GM18951 (cell line): ENCODE measurements around the gene MRPL52.

Experiments
- POLR2A ChIP-seq: IDR thresholded peaks from 4 replicates; pipeline ENCODE4 v1.6.1; 2011; ENCODE audit warnings: mild to moderate bottlenecking; ENCODE audit not compliant: insufficient read length, insufficient read depth; ENCODE audit errors: extremely low read depth
- in situ Hi-C: fragments of 300-500 bp; cut with MboI; formaldehyde crosslinking; loops from one replicate; pipeline ENCODE4 v1.12.0; 2022; ENCODE audit warnings: low sequenced_read_pairs, mixed read lengths, inconsistent platforms; ENCODE audit not compliant: unreplicated experiment

The MRPL52 gene

GRCh38 chr14:22846811-22847307 lies 17.2 kb downstream of the MRPL52 start:
- no peak for TF ChIP-seq POLR2A
- in situ Hi-C loops = loop anchor here (10.0 kb wide), 1 partner anchor 192 kb away; no protein-coding TSS in a partner anchor

- no peak for TF ChIP-seq POLR2A
- in situ Hi-C loops = loop anchor here (10.0 kb wide), 1 partner anchor 193 kb away; no protein-coding TSS in a partner anchor
Measured at GRCh38 chr14:22847661-22848341, 18.1 kb downstream of the MRPL52 start.

GRCh38 chr14:22848351-22849164 lies 18.9 kb downstream of the MRPL52 start:
- no peak for TF ChIP-seq POLR2A
- in situ Hi-C loops = loop anchor here (10.0 kb wide), 1 partner anchor 194 kb away; no protein-coding TSS in a partner anchor

GRCh38 chr14:22849212-22849819 lies 19.6 kb downstream of the MRPL52 start:
- TF ChIP-seq POLR2A = no peak
- in situ Hi-C loops = loop anchor here (10.0 kb wide), 1 partner anchor 195 kb away; no protein-coding TSS in a partner anchor

GRCh38 chr14:22850944-22851764 lies 21.5 kb downstream of the MRPL52 start:
- TF ChIP-seq POLR2A = no peak
- in situ Hi-C loops = loop anchor here (10.0 to 25.0 kb wide), 3 partner anchors 76 to 464 kb away; partner anchors contain the start of gene DAD1

GRCh38 chr14:22852178-22852577 lies 22.5 kb downstream of the MRPL52 start:
- in situ Hi-C loops = loop anchor here (10.0 to 25.0 kb wide), 3 partner anchors 77 to 465 kb away; partner anchors contain the start of gene DAD1

GRCh38 chr14:22852599-22852939 lies 22.9 kb downstream of the MRPL52 start:
- TF ChIP-seq POLR2A = no peak
- in situ Hi-C loops = loop anchor here (10.0 to 25.0 kb wide), 3 partner anchors 78 to 465 kb away; partner anchors contain the start of gene DAD1

GRCh38 chr14:22852940-22853767 lies 23.5 kb downstream of the MRPL52 start:
- in situ Hi-C loops = loop anchor here (10.0 to 25.0 kb wide), 3 partner anchors 78 to 466 kb away; partner anchors contain the start of gene DAD1
- no peak for TF ChIP-seq POLR2A

- in situ Hi-C loops = loop anchor here (10.0 to 25.0 kb wide), 3 partner anchors 79 to 467 kb away; partner anchors contain the start of gene DAD1
Measured at GRCh38 chr14:22854296-22854695, 24.6 kb downstream of the MRPL52 start.

GRCh38 chr14:22854963-22855724 lies 25.5 kb downstream of the MRPL52 start:
- TF ChIP-seq POLR2A = no peak
- in situ Hi-C loops = loop anchor here (10.0 to 25.0 kb wide), 3 partner anchors 80 to 468 kb away; partner anchors contain the start of gene DAD1

GRCh38 chr14:22856428-22856827 lies 26.7 kb downstream of the MRPL52 start:
- TF ChIP-seq POLR2A = no peak
- in situ Hi-C loops = loop anchor here (10.0 to 25.0 kb wide), 3 partner anchors 82 to 469 kb away; partner anchors contain the start of gene DAD1

GRCh38 chr14:22860377-22860776 lies 30.7 kb downstream of the MRPL52 start:
- in situ Hi-C loops = loop anchor here (25.0 kb wide), 1 partner anchor 473 kb away; no protein-coding TSS in a partner anchor
